ENCODE data around the gene CACNA2D3.

- TF ChIP-seq CTCF (IDR thresholded peaks at IDR 0.05) (no peak), POLR2A (IDR thresholded peaks at IDR 0.05) (no peak), POLR2AphosphoS5 (IDR thresholded peaks at IDR 0.05) (no peak)
Observed at GRCh38 chr3:54764911-54765310, 642.6 kb downstream of the CACNA2D3 start.
